Sigmoid colon (tissue), 7 donors: ENCODE results near the gene GGACT. TPM values are rescaled to one million over a fixed set of nuclear protein-coding genes. Genes with fewer than 3 reads are reported as not detected.

Experiments
- DNase-seq: peaks from one replicate; pipeline ENCODE4 v3.0.0-alpha.2; 2019
- H3K27ac ChIP-seq, 4 donors: fragments of 200-600 bp; sonication (generic); one replicate each; pipeline ENCODE4 v1.5.1; 2016 to 2019; ENCODE audit warnings: mild to moderate bottlenecking in 1 of 4
- H3K27me3 ChIP-seq, 3 donors: fragments of 200-600 bp; sonication (generic); one replicate each; pipeline ENCODE4 v1.5.1; 2019; ENCODE audit warnings: mild to moderate bottlenecking in 1 of 3
- H3K36me3 ChIP-seq, 4 donors: fragments of 200-600 bp; sonication (generic); one replicate each; pipeline ENCODE4 v1.5.1; 2016 to 2019
- H3K4me1 ChIP-seq, 4 donors: fragments of 200-600 bp; sonication (generic); one replicate each; pipeline ENCODE4 v1.5.1; 2017 to 2019
- H3K4me3 ChIP-seq, 4 donors: fragments of 200-600 bp; sonication (generic); one replicate each; pipeline ENCODE4 v1.5.1; 2017 to 2019; ENCODE audit warnings: mild to moderate bottlenecking in 2 of 4, moderate library complexity in 1 of 4
- H3K9me3 ChIP-seq, 4 donors: fragments of 200-600 bp in 3 of 4; sonication (generic) in 3 of 4; one replicate each; pipeline versions ENCODE4 v1.5.1 to v1.6.1; 2013 to 2019
- EP300 ChIP-seq, 4 donors: sonication (generic); formaldehyde crosslinking; IDR thresholded peaks; one replicate each; pipeline ENCODE4 v1.6.1; 2017; ENCODE audit warnings: antibody characterized with exemption in 4 of 4
- POLR2A ChIP-seq, 2 donors: fragments of 450-650 bp; IDR thresholded peaks; one replicate each; pipeline ENCODE4 v1.6.1; 2016; ENCODE audit warnings: antibody characterized with exemption in 2 of 2, mild to moderate bottlenecking in 2 of 2, moderate library complexity in 2 of 2
- POLR2AphosphoS5 ChIP-seq, 4 donors: sonication (generic); formaldehyde crosslinking; IDR thresholded peaks; one replicate each; pipeline ENCODE4 v1.6.1; 2017; ENCODE audit warnings: antibody characterized with exemption in 4 of 4
- WGBS, 2 donors: extraction: QIAGEN DNeasy Blood & Tissue Kit; methylation state at CpG; one replicate each; pipeline ENCODE4 v1.1.7; 2013; 5-methylcytosine and 5-hydroxymethylcytosine counted together
- intact Hi-C: fragments of 100-400 bp; cut with DNase I; formaldehyde crosslinking; loops from one replicate; pipeline ENCODE4 v1.15.1; 2023
- polyA plus RNA-seq, 3 donors: library from polyadenylated mRNA; stranded (reverse); fragments of 200-250 nt; gene quantifications; one replicate each; pipeline ENCODE4 v1.2.3, GENCODE V29; 2013
- total RNA-seq, 4 donors: library from RNA; depleted of rRNA; stranded (reverse); fragments of >200 nt; gene quantifications; one replicate each; pipeline ENCODE4 v1.1.0, GENCODE V29; 2016
- TF ChIP-seq, protein P1 (sequence below), 4 experiments: fragments of 450-650 bp in 3 of 4; fragments of 200-600 bp in 1 of 4; IDR thresholded peaks; one replicate each; pipeline ENCODE4 v1.5.1; 2016 to 2019; ENCODE audit warnings: antibody characterized with exemption in 4 of 4, mild to moderate bottlenecking in 3 of 4, moderate library complexity in 2 of 4
- donor health status: healthy with polysubstance abuse.
- donor health status: Bipolar disorder and iron deficiency.
- donor health status: healthy.

The GGACT gene
- total and polyA plus RNA-seq, 7 donors, result 0.99 to 3.0 (median 2.2) TPM

DNA sequence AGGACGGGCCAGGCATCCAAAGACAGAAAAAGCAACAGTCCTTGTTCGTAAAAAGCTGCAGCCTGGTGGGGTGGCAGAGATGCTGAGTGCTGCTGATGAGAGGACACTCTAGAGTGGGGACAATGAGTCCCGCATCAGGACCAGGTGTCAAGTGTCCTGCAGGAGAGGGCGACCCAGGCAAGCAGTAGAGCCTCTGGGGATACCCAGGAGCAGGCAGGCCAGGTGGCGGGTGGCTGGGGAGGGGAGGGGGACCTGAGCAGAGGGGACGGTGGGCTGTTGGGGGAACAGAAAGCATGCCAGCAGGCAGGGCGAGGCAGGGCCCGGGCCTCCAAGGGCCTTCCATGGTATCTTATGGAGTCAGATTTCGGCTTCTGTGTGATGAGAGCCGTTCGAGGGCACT, 35.8 kb downstream of the GGACT start:
- Histone ChIP-seq H3K9me3 (no peaks in the 10 kb centered on the region), H3K4me1 (peaks cover 0 to 27% (median 17%) of the 10 kb centered on the region in 4 donors), H3K27ac (no peak overlapping the region), H3K4me3 (no peak overlapping the region), H3K27me3 (no peaks in the 10 kb centered on the region), H3K36me3 (no peaks in the 10 kb centered on the region)
- 95 to 96% methylated on average over 11 of the region's 11 CpGs for WGBS, 2 donors
- TF ChIP-seq EP300 (IDR thresholded peaks at IDR 0.05), result no peak
- TF ChIP-seq, protein P1, sequence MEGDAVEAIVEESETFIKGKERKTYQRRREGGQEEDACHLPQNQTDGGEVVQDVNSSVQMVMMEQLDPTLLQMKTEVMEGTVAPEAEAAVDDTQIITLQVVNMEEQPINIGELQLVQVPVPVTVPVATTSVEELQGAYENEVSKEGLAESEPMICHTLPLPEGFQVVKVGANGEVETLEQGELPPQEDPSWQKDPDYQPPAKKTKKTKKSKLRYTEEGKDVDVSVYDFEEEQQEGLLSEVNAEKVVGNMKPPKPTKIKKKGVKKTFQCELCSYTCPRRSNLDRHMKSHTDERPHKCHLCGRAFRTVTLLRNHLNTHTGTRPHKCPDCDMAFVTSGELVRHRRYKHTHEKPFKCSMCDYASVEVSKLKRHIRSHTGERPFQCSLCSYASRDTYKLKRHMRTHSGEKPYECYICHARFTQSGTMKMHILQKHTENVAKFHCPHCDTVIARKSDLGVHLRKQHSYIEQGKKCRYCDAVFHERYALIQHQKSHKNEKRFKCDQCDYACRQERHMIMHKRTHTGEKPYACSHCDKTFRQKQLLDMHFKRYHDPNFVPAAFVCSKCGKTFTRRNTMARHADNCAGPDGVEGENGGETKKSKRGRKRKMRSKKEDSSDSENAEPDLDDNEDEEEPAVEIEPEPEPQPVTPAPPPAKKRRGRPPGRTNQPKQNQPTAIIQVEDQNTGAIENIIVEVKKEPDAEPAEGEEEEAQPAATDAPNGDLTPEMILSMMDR (IDR thresholded peaks at IDR 0.05), result no peak
- TF ChIP-seq POLR2A (IDR thresholded peaks at IDR 0.05), result no peak
- no peak for TF ChIP-seq POLR2AphosphoS5 (IDR thresholded peaks at IDR 0.05)
- DNase-seq, result no peak
- intact Hi-C loops, result no loop called here

- no peak for DNase-seq
- Histone ChIP-seq H3K27ac (peak overlapping the region in 1 of 4 donors; percentile 69), H3K27me3 (no peaks in the 10 kb centered on the region), H3K4me1 (peaks cover 2 to 47% (median 28%) of the 10 kb centered on the region in 4 donors), H3K36me3 (no peaks in the 10 kb centered on the region), H3K9me3 (no peaks in the 10 kb centered on the region), H3K4me3 (no peak overlapping the region)
- 95% methylated on average over 9 of the region's 9 CpGs for WGBS, 2 donors
- intact Hi-C loops, result loop anchor here (5.0 kb wide), 1 partner anchor 38 kb away; the partner anchor contains the start of gene GGACT
- TF ChIP-seq, protein P1 (IDR thresholded peaks at IDR 0.05), result no peak
- TF ChIP-seq EP300 (IDR thresholded peaks at IDR 0.05), result no peak
- TF ChIP-seq POLR2A (IDR thresholded peaks at IDR 0.05), result no peak
- TF ChIP-seq POLR2AphosphoS5 (IDR thresholded peaks at IDR 0.05), result no peak
These were observed 39.3 kb downstream of the GGACT start for GRCh38 chr13:100549316-100549715.

DNA sequence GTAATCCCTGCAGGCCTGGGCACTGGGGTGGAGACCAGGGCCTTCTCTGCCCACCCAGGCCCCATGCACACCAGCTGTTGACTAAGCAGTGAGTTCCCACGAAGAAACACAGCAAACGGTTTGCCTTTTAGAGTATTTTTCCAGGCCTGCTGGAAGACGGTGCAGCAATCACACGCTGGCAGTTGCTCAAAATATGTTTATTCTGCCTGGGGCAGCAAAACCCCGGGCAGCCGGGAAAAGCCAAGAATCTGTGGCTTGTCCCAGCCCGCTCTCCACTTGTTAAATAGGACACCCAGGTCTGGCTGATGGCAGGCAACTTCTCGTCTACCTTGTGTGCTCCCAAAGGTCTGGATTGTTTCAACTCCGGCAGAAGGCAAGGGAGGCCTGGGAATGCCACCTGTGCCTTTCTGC, 40.8 kb downstream of the GGACT start:
- 82 to 90% methylated on average over 9 of the region's 9 CpGs for WGBS, 2 donors
- Histone ChIP-seq H3K36me3 (no peaks in the 10 kb centered on the region), H3K4me3 (no peak overlapping the region), H3K9me3 (no peaks in the 10 kb centered on the region), H3K27me3 (no peaks in the 10 kb centered on the region), H3K27ac (peak overlapping the region in 3 of 4 donors; percentile 71 to 78 (median 76)), H3K4me1 (peaks cover 2 to 47% (median 28%) of the 10 kb centered on the region in 4 donors)
- DNase-seq, result no peak
- no peak for TF ChIP-seq EP300 (IDR thresholded peaks at IDR 0.05)
- TF ChIP-seq POLR2AphosphoS5 (IDR thresholded peaks at IDR 0.05), result peak; percentile 28 to 72 (median 58)
- TF ChIP-seq POLR2A (IDR thresholded peaks at IDR 0.05), result no peak
- intact Hi-C loops, result loop anchor here (5.0 kb wide), 1 partner anchor 40 kb away; the partner anchor contains the start of gene GGACT

- intact Hi-C loops, result loop anchor here (5.0 kb wide), 1 partner anchor 40 kb away; the partner anchor contains the start of gene GGACT
- WGBS, 2 donors, result 96% methylated on average over 21 of the region's 21 CpGs
- Histone ChIP-seq H3K4me1 (peaks cover 2 to 47% (median 28%) of the 10 kb centered on the region in 4 donors), H3K27ac (peak overlapping the region in 3 of 4 donors; percentile 71 to 78 (median 76)), H3K4me3 (no peak overlapping the region), H3K27me3 (no peaks in the 10 kb centered on the region), H3K36me3 (no peaks in the 10 kb centered on the region), H3K9me3 (no peaks in the 10 kb centered on the region)
- TF ChIP-seq, protein P1 (IDR thresholded peaks at IDR 0.05), result no peak
- TF ChIP-seq POLR2A (IDR thresholded peaks at IDR 0.05) (no peak), POLR2AphosphoS5 (IDR thresholded peaks at IDR 0.05) (no peak), EP300 (IDR thresholded peaks at IDR 0.05) (no peak)
- DNase-seq, result no peak
These were observed 41.7 kb downstream of the GGACT start for GRCh38 chr13:100546713-100547405.

DNA sequence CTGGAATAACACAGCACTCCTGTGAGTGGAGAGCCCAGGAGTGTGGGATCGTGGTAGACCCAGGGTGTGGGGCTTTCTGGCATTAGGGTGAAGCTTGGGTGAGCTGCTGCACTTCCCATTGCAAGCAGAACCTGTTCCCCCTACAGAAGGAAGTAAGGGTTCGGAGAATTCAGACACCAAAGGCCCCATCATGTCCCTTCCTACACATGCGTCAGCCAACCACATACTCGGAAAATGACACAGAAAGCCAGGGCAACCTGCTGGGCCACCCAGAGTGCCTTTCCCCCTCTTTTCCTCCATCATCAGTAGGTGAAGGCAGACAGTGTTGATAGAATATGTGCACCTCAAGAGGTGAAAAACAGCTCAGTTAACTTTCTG, 42.9 kb downstream of the GGACT start:
- Histone ChIP-seq H3K9me3 (no peaks in the 10 kb centered on the region), H3K36me3 (no peaks in the 10 kb centered on the region), H3K4me3 (no peak overlapping the region), H3K27me3 (no peaks in the 10 kb centered on the region), H3K4me1 (peaks cover 2 to 46% (median 28%) of the 10 kb centered on the region in 4 donors), H3K27ac (no peak overlapping the region)
- WGBS, 2 donors, result 90 to 93% methylated on average over 4 of the region's 4 CpGs
- intact Hi-C loops, result loop anchor here (5.0 kb wide), 1 partner anchor 42 kb away; the partner anchor contains the start of gene GGACT
- no peak for DNase-seq
- TF ChIP-seq, protein P1 (IDR thresholded peaks at IDR 0.05), result no peak
- TF ChIP-seq POLR2A (IDR thresholded peaks at IDR 0.05), result no peak
- TF ChIP-seq EP300 (IDR thresholded peaks at IDR 0.05), result no peak
- TF ChIP-seq POLR2AphosphoS5 (IDR thresholded peaks at IDR 0.05), result no peak
